OCI-M1 (cell line): Measurements from ENCODE around the gene NRDE2.

Experiments
- DNase-seq: peaks from one replicate; lab custom pipeline; 2025; lab: John Stamatoyannopoulos, UW

Gene NRDE2

GRCh38 chr14:90331497-90332270 is at the start of gene NRDE2:
Gene NRDE2 (minus strand): TSS chr14:90331941. CDS start chr14:90331904, 37 bp downstream.
- peak; percentile 98 for DNase-seq

GRCh38 chr14:90381011-90381786 is 49.5 kb upstream of the NRDE2 start:
- DNase-seq, result no peak

GRCh38 chr14:90379106-90379505 is 47.4 kb upstream of the NRDE2 start:
- peak; percentile 6 for DNase-seq

- DNase-seq, result no peak
Measured at GRCh38 chr14:90378249-90378648, 46.5 kb upstream of the NRDE2 start.

- DNase-seq, result no peak
Measured at GRCh38 chr14:90375934-90376333, 44.2 kb upstream of the NRDE2 start.

- DNase-seq, result no peak
Measured at GRCh38 chr14:90374813-90375212, 43.1 kb upstream of the NRDE2 start.

- DNase-seq, result no peak
Measured at GRCh38 chr14:90373887-90374286, 42.1 kb upstream of the NRDE2 start.

GRCh38 chr14:90368946-90369721 is 37.4 kb upstream of the NRDE2 start:
- peak; percentile 2 for DNase-seq

GRCh38 chr14:90362558-90362896 is 30.8 kb upstream of the NRDE2 start:
- no peak for DNase-seq

GRCh38 chr14:90361865-90362557 is 30.3 kb upstream of the NRDE2 start:
- DNase-seq, result no peak

- no peak for DNase-seq
Measured at GRCh38 chr14:90358359-90358758, 26.6 kb upstream of the NRDE2 start.

GRCh38 chr14:90356925-90357324 is 25.2 kb upstream of the NRDE2 start:
- no peak for DNase-seq

GRCh38 chr14:90355540-90356518 is 24.1 kb upstream of the NRDE2 start:
- DNase-seq, result no peak

GRCh38 chr14:90354551-90355298 is 23.0 kb upstream of the NRDE2 start:
- DNase-seq, result no peak

GRCh38 chr14:90349739-90350138 is 18.0 kb upstream of the NRDE2 start:
- no peak for DNase-seq

- DNase-seq, result no peak
Measured at GRCh38 chr14:90348270-90348669, 16.5 kb upstream of the NRDE2 start.

GRCh38 chr14:90345239-90345557 is 13.5 kb upstream of the NRDE2 start:
- no peak for DNase-seq

GRCh38 chr14:90344331-90345238 is 12.8 kb upstream of the NRDE2 start:
- no peak for DNase-seq

- no peak for DNase-seq
Measured at GRCh38 chr14:90342327-90342726, 10.6 kb upstream of the NRDE2 start.
